Suprapubic skin (tissue), 3 donors: Measurements from ENCODE around the gene PEX11A.

ENCODE experiments used
- CTCF ChIP-seq, 2 donors: fragments of 200-600 bp in 1 of 2; fragments of 450-650 bp in 1 of 2; sonication (generic) in 1 of 2; IDR thresholded peaks; one replicate each; pipeline ENCODE4 v1.5.1; 2016 to 2019; ENCODE audit warnings: antibody characterized with exemption in 2 of 2, mild to moderate bottlenecking in 1 of 2, moderate library complexity in 1 of 2
- EP300 ChIP-seq: sonication (generic); formaldehyde crosslinking; IDR thresholded peaks from one replicate; pipeline ENCODE4 v1.6.1; 2017; ENCODE audit warnings: antibody characterized with exemption
- POLR2A ChIP-seq, 2 donors: fragments of 450-650 bp; IDR thresholded peaks; one replicate each; pipeline ENCODE4 v1.6.1; 2017; ENCODE audit warnings: antibody characterized with exemption in 2 of 2, mild to moderate bottlenecking in 2 of 2, moderate library complexity in 2 of 2

GRCh38 chr15:89667706-89667960, 22.9 kb downstream of the PEX11A start:
- TF ChIP-seq CTCF (IDR thresholded peaks at IDR 0.05): no peak
- TF ChIP-seq POLR2A (IDR thresholded peaks at IDR 0.05): no peak
- no peak for TF ChIP-seq EP300
